Lower leg skin (tissue), 4 donors: ENCODE results near the gene C1QTNF8. TPM values are rescaled to one million over a fixed set of nuclear protein-coding genes. Genes with fewer than 3 reads are reported as not detected.

Experiments used
- DNase-seq, 2 donors: peaks; one replicate each; pipeline ENCODE4 v3.0.0-alpha.2; 2019; ENCODE audit warnings: low spot score in 2 of 2
- H3K4me3 ChIP-seq: fragments of 200-600 bp; sonication (generic); 2 replicates; pipeline ENCODE4 v1.5.1; 2017; ENCODE audit warnings: mild to moderate bottlenecking, low read depth; ENCODE audit not compliant: poor library complexity, severe bottlenecking
- CTCF ChIP-seq, 3 donors: fragments of 450-650 bp; IDR thresholded peaks; one replicate each; pipeline ENCODE4 v1.5.1; 2016; ENCODE audit warnings: antibody characterized with exemption in 3 of 3, mild to moderate bottlenecking in 3 of 3, moderate library complexity in 2 of 3
- POLR2A ChIP-seq, 2 donors: fragments of 450-650 bp; IDR thresholded peaks; one replicate each; pipeline ENCODE4 v1.6.1; 2016 to 2017; ENCODE audit warnings: antibody characterized with exemption in 2 of 2, mild to moderate bottlenecking in 1 of 2, moderate library complexity in 1 of 2
- WGBS, 2 donors: methylation state at CpG; one replicate each; pipeline ENCODE4 v1.1.5; 2018; 5-methylcytosine and 5-hydroxymethylcytosine counted together
- intact Hi-C: fragments of 100-400 bp; cut with DNase I; formaldehyde crosslinking; loops from one replicate; pipeline ENCODE4 v1.15.0; 2023; ENCODE audit warnings: low total_unique reads
- total RNA-seq, 4 donors: library from RNA; depleted of rRNA; stranded (reverse); fragments of >200 nt; gene quantifications; one replicate each; pipeline ENCODE4 v1.1.0, GENCODE V29; 2016

Gene C1QTNF8
- total RNA-seq, 4 donors from 2014 or later, result not detected

- WGBS, 2 donors, result 60 to 63% methylated on average over 11 to 13 of the region's 13 CpGs
- no peak overlapping the region for H3K4me3 ChIP-seq
- no peak for DNase-seq
- TF ChIP-seq POLR2A (IDR thresholded peaks at IDR 0.05), result no peak
- TF ChIP-seq CTCF (IDR thresholded peaks at IDR 0.05), result no peak
- intact Hi-C loops, result no loop called here
Measured at GRCh38 chr16:1073262-1073558, 22.8 kb downstream of the C1QTNF8 start.

- H3K4me3 ChIP-seq, result no peak within 1 kb of the TSS
- TF ChIP-seq CTCF (IDR thresholded peaks at IDR 0.05), result no peak
- no peak for TF ChIP-seq POLR2A (IDR thresholded peaks at IDR 0.05)
- intact Hi-C loops, result no loop called here
- WGBS, 2 donors, result 11 to 14% methylated on average over 21 to 24 of the region's 59 CpGs
- DNase-seq, result no peak
Measured at GRCh38 chr16:1072526-1073261, 23.4 kb downstream of the C1QTNF8 start, which contains the start of gene SSTR5. Gene SSTR5, plus strand, starts transcription at chr16:1072747. Its CDS starts 6,122 bp downstream, at chr16:1078869.

- H3K4me3 ChIP-seq, result no peak overlapping the region
- TF ChIP-seq POLR2A (IDR thresholded peaks at IDR 0.05) (no peak), CTCF (IDR thresholded peaks at IDR 0.05) (no peak)
- intact Hi-C loops, result no loop called here
- DNase-seq, result no peak
- WGBS, 2 donors, result 7 to 14% methylated on average over 21 to 23 of the region's 30 CpGs
Measured at GRCh38 chr16:1071561-1072225, 24.4 kb downstream of the C1QTNF8 start.

- no peak for DNase-seq
- TF ChIP-seq CTCF (IDR thresholded peaks at IDR 0.05) (no peak), POLR2A (IDR thresholded peaks at IDR 0.05) (no peak)
- intact Hi-C loops, result no loop called here
- no peak overlapping the region for H3K4me3 ChIP-seq
- 19 to 32% methylated on average over 12 to 14 of the region's 16 CpGs for WGBS, 2 donors
Measured at GRCh38 chr16:1070864-1071408, 25.1 kb downstream of the C1QTNF8 start.

GRCh38 chr16:1070084-1070863 lies 25.8 kb downstream of the C1QTNF8 start:
- no peak for DNase-seq
- H3K4me3 ChIP-seq, result no peak overlapping the region
- intact Hi-C loops, result no loop called here
- 12 to 24% methylated on average over 15 to 24 of the region's 32 CpGs for WGBS, 2 donors
- TF ChIP-seq POLR2A (IDR thresholded peaks at IDR 0.05), result no peak
- TF ChIP-seq CTCF (IDR thresholded peaks at IDR 0.05), result no peak
